Ecto neural progenitor cell (in vitro differentiated cells): Measurements from ENCODE around the gene PRICKLE4.
"Not testable (repeated sequence)": the region's sequence is repeated elsewhere in the genome, so short reads cannot be mapped to it uniquely, and the experiment has no call there.

Experiments used
- DNase-seq: peaks from one replicate; pipeline ENCODE4 v3.0.0-alpha.2; 2018; ENCODE audit warnings: low spot score

PRICKLE4 gene

DNA sequence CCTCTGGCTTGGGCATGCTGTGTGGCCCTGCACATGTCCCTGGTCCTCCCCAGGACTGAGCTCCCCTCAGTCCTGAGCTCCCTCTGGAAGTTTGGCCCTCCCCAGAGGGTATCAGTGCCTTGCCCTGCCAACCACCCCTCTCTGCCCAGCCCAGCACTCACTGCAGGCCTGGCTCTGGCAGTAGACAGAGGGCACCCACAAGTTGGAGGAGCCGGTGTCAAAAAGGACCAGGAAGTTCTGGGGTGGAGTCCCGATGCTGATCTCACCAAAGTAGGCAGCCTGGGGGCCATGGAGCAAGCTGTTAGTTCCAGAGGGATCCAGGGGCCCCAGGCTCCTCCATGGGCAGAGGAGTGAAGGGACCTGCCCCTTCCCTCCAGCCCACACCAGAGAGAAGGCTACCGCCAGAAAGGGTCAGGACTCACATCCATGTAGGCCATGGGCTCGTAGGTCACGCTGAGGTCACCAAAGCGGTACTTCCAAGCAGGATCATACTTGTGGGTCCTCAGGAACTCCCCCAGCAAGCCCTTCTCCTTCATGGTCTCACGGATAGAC is 36.3 kb upstream of the PRICKLE4 start:
- DNase-seq = no peak

DNA sequence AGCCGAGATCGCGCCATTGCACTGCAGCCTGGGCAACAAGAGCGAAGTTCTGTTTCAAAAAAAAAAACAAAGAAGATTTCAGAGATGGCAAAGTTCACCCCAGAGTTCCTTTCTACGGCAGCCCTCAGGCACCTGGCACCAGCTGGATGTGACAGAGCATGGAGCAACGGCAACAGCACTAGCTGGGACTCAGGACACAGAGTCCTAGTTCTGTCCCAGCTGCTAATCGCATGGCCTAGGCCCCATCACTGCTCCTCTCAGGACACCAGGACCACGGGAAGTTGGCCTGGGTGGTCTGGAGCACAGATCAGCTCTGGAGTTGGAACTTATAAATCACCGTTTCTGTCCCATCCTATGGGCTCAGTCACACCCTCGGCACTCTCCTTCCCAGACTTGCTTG is 34.5 kb upstream of the PRICKLE4 start:
- no peak for DNase-seq

DNA sequence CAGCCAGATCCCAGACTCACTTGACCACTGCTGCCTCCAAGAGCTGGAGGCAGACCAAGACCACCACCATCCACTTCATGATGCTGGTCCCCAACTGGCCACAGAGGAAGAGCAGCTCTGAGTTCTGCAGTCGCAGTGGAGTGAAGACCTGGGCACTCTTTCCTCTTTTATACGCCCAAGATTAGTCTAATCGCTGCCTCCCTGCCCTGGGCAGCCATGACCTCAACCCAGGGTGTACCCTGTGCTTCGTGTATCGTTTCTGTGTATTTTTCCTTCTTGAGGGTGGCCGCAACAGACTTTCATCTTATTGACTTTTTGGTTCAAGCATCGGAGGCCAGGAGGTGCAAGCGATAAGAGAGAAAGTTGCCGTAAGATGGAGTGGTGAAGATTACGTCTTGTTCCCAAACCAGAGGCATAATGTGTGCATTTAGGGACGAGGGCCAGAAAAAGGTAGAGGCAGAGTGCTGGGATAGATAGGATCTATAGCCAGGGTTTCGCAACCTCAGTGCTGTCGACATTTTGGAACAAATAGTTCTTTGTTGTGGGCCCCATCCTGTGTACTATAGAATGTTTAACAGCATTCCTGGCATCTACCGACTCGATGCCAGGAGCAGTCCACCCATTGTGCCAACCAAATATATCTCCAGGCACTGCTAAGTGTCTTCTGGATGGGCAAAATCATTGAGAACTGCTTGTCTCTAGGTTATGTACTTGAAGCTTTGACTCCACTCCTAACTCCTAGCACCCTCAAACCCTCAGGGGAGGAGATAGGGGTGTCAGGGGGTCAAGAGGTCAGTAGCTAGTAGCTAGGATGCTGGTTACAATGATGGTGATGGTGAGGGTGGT is 33.1 kb upstream of the PRICKLE4 start, which contains the start of gene PGC:
TSS of gene PGC (minus strand) at position 142 of the 846 bp plus-strand sequence. CDS start at position 79, 63 bp downstream.
- DNase-seq = no peak

DNA sequence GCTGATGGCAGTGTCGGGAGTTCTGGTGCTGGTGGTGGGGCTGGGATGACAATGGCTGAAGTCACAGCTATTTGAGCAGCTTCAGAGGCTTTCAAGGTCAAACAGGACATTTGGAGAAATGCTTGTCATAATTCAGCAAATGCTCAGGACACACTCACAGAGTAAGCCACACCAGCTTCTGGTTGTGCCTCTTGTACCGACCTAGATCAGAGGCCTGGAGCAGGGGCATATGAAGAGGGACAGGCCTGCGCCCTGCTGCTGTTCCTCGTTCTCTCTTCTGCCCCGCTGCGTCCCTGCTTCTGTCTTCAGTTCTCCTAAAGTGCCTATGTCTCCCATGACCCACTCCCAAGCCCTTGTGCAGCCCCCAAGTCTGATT is 32.5 kb upstream of the PRICKLE4 start:
- no peak for DNase-seq

DNA sequence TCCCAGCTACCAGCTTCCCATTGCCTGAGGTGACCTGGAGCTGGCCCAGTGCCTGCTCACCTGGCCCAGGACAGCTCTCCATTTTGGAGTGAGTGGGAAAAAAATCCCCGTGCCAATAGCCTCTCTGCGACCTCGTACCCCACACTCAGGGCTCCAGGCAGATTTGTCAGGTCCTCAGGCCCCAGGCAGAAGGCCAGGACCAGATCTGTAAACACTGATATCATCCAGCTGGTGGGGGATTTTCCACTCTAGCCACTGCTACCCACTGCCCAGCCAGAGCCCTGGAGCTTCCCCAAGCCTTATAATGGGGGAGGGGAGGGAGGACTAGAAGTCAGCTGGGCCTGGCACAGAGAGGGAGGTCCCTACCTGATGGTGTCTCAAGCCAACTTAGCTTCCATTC is 32.0 kb upstream of the PRICKLE4 start:
- no peak for DNase-seq

DNA sequence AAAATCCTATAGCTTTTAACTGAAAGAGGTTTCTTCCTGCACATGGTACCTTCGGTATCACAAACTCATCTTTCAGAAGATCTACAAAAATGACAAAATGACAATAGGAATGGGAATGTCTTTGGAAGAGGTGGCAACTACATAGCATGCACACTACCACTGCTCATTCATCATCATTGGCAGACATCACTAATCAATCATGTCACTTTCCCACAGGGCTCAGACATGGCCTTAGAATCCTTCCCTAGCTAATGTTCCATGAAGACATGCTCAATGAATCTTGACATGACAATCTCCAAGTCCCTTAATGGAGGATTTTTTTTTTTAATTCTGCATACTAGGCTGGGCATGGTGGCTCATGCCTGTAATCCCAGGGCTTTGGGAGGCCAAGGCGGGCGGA is 30.2 kb upstream of the PRICKLE4 start:
- DNase-seq = no peak

DNA sequence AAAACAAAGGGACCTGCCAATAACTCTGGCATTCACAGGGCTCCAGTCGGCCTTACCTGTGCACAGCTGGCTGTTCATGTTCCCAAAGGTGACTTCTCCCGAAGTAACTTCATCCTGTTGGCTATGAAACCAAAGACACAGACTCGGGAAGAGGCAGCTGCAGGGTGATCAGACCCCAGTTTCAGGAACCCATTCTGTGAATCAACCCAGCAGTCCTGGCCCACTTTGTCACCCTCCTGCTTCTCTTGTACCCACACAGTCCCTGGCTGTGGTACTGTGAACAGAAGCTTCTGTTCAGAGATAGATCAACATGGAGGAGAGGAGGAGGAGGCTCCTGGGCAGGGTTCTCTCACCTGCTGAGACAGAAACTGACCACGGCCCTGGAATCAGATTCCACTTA is 24.7 kb upstream of the PRICKLE4 start:
- no peak for DNase-seq

DNA sequence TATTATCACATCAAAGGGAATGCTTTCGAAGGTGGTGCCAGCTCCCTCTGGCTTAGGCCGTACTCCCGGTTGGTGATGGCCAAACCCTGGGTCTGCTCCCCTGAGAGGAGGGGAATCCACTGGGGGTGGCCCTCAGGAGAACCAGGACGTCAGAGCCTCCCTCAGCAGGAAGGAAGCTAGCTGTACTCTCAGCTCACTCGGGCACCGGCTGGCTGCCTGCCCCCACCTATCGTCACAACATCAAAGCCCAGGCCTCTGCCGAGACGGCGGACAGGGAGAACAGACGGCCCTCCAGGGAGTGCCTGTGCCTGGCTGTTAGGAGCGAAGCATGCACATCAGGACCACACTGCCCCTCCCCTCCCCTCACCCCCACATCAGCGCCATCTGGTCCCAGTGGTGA is 24.2 kb upstream of the PRICKLE4 start:
- DNase-seq = no peak

DNA sequence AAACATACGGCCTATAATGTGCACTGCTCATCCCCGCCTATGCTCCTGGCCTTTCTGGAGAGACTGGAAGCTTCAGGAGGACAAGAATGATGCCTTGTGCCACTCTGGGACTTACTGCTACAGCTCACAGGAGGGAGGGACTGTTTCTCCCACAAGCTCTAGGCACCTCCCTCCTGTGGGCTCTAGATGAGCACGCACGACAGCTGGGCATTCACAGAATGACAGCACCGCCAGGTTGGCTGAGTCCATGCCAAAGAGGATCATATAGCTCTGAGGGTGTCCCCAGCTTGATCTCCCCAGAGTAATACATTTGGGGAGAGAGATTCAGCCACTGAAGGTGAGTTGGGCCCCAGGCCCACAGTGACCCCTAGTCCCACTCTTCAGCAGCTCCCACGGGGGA is 23.3 kb upstream of the PRICKLE4 start:
- DNase-seq = no peak

DNA sequence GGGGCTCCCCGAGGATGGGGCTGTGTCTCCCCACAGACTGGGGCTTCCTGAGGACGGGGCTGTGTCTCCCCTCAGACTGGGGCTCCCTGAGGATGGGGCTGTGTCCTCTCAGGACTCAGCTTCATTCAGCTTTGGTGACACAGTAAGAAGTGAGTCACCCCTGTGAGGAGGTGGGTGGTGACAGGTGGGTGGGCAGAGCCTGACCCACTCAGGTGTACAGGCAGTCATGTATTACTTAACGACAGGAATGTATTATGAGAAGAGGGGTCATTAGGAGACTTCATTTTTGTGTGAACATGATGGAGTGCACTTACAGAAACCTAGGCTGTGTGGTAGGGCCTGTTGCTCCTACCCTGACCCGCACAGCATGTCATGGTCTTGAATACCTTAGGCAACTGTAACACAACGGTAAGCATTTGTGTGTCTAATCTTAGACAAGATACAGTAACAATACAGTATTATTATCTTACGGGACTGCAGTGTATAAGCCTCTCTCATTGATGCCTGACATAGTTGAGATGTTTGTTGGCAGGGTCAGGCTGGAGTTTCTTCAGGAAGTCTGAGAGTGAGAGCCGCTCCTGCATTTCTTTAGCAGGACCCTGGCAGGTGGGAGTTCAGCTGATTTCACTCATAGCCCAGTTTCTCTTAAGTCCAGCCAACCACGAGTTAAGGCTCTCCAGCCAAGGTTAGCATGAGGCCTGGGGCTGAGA is 22.5 kb upstream of the PRICKLE4 start:
- DNase-seq = no peak

DNA sequence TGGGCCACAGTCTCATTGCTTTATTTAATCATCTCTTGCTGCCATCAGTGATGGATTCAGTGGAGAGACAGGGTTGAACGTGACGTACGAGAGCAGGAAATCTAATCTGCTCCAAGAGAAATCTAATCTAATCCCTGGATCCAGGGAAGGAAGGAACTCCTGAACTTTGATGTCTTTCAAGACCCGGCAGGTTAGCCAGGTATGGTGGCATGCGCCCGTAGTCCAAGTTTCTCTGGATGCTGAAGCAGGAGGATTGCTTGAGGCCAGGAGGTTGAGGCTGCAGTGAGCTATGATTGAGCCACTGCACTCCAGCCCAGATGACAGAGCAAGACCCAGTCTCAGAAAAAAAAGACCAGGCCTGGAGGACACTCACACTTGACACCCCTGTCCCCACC is 21.9 kb upstream of the PRICKLE4 start:
- no peak for DNase-seq

DNA sequence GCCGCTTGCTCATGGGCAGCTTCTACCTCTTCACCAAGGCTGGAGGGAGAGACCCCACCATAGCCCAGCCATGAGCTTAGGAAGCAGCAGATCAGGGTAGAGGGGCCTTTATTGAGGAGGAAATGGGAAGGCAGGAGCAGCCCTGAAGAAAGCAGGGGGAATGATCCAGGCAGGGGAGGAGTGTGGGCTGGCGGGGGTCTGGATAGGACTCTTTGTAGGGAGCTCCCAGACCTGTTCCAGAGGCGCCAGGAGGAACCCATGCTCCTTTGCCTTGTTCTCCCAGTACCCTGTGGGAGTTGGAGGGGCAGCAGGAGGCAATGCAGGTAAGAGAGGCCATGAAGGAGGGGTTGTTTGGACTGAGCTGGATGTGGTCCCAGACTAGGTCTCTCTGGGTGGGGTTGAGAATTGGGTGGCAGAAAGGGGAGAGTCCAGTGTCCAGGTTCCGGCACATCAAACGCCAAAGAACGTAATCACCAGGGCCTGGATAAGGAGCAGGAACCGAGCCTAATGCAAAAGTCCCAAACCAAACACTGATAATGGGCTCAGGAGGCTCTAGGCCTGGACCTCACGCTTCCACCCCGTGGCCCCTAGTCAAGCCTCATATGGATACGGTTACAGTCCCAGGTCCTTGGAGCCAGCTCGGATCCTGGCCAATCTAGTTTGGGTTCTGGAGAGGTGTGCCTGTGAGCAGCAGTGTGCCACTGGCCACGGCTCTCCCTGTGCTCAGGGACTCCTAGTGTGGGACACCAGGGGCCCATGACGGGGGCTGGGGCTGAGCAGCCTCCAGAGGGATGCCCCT is 21.3 kb upstream of the PRICKLE4 start:
- DNase-seq = no peak

DNA sequence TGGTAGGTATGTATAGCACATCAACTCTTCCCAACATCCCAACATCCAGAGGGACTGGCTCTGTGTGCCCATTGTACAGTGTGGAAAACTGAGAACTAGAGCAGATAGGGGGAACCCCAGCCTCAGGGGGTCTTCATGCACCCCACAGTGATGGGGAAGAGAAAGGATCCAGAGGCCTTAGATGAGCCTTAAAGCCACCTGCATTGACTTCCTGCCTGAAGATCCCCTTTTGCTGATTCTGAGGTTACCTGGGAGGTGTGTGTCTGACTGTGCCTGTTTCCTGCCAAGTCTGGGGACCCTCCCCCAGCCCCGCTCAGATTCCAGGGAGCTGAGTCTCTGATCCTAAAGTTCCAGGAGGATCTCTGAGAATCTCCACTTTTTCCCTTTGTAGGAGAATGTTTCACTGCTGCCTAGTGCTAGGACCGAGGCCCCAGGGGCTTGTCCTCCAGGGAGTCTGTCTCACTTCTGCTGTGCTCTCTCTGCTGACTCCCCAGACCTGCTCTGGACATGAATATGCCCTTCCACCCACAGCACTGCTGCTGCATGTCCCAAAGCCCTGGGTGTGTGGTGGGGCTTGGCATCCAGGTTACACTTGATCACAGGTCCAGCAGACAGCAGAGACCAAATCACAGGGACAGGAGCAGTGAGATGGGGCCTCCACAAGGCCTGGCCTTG is 20.5 kb upstream of the PRICKLE4 start:
- no peak for DNase-seq

DNA sequence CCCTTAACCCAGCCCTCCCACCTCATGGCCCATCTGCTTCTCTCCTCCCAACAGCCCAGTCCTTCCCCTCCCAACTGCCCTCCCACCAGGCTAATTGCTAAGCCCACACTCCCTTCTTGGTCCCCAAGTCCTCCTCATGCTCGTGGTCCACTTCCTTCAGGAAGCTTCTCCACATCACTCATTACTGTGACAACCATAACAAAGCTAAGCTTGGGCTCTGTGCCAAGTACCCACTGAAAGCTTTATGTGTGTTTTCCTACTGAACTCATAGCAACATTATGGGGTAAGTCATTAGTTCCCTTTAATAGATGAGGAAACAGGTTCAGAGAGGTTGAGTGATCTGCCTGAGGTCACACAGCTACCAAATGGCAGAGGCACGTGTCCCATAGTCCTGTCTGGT is 17.1 kb upstream of the PRICKLE4 start:
- no peak for DNase-seq

DNA sequence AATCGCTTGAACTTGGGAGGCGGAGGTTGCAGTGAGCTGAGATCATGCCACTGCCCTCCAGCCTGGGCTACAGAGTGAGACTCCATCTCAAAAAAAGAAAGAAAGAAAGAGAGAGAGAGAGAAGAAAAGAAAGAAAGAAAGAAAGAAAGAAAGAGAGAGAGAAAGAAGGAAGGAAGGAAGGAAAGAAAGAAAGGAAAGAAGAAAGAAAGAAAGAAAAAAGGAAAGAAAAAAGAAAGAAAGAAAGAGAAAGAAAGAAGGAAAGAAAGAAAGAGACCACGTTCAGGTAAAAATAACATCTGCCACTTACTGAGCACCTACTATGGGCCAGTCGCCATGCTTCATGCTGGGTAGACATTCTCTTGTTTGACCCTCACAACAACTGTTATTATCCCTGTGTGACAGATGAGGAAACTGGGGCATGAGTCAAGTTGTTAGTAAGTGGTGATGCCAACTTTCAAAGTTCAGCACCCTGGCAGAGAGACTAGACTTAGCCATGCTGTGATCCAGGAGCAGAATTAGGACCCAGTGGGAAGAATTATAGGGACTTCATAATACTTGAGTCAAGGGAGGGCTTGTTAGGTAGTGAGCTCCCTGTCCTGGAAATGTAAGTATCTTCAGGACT is 14.4 kb upstream of the PRICKLE4 start:
- DNase-seq = not testable (repeated sequence)

DNA sequence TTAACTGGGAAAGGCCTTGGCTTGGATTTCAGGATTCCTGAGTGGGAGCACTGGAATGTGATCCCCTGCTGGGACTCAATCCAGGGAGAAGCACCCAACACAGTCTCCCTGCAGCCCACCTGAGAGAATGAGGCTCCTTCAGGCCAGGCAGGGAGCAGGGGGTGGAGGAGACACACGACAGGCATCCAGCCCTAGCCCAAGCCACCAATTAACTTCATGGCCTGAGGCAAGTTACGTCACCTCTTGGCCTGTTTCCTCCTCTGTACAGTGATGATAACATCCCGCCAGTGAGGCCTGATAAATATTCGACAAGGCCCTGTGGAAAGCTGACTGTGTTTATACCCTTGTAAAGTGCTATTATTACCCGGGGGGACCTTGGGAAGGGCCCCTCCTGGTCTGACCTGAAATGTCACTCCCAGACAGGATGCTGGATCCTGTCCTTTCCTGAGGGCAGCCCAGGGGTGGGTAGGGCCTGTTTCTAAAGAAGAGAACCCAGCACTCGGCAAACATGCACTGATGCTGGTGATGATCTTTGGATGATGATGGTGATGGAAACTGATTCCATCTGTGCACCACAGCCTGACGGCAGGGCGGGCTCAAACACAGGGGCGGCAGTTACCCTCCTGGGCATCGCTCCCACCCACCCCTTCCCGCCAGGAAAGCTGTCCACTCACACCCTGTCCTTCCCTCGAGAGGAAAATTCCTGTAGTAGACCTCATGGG is 13.3 kb upstream of the PRICKLE4 start:
- no peak for DNase-seq

DNA sequence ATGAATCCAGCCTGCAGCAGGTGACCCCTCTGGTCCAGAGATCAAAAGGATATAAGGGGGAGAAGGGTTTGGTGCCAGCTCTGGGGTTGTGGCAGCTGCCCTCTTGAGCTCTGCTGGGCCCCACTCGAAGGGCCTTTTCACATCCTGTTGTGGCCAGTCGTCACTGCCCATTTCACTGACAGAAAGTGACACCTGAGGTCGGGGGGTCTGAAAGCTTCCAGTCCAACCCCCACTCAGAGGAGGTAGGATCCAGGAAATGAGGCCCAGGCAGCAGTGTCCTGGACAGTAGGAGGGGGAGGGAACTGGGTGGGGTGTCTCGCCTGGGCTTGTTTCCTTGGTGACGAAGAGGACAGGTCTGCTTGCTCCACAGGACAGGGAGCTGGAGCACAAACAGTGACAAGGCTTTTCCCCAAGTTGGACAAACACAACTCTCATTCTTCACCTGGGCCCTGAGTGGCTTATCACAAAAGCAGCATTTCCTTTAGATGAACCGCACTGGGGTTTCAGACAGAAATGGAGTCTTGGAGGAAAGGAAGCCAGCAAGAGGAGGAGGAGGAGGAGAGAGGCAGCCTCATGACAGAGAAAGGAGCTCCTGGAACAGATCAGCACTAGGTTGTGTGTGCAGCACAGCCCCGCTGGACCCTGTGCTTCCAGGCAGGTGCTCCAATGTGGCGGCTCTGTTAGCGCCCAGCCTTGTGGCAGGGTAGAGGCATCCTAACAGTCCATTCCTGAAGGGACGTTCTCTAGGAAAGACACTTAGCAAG is 11.9 kb upstream of the PRICKLE4 start:
- DNase-seq = no peak

DNA sequence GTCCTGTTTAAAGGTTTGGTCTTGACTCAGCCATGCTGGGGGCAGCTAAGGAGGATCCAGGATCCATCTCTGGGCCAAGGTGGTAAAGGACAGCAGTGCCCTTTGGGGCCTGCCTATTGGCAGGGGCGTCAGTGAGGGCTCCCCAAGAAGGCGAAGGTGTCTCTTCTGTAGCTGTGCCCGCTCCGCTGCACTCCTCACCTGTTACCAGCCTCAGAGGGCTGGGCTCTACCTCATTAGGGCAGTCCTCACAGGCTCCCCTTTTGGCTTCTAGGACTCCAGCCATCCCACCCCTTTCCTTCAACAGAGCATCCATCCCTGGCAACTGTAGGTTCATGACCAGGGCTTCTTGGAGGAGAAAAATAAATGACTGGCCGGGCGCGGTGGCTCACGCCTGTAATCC is 11.2 kb upstream of the PRICKLE4 start:
- DNase-seq = no peak

DNA sequence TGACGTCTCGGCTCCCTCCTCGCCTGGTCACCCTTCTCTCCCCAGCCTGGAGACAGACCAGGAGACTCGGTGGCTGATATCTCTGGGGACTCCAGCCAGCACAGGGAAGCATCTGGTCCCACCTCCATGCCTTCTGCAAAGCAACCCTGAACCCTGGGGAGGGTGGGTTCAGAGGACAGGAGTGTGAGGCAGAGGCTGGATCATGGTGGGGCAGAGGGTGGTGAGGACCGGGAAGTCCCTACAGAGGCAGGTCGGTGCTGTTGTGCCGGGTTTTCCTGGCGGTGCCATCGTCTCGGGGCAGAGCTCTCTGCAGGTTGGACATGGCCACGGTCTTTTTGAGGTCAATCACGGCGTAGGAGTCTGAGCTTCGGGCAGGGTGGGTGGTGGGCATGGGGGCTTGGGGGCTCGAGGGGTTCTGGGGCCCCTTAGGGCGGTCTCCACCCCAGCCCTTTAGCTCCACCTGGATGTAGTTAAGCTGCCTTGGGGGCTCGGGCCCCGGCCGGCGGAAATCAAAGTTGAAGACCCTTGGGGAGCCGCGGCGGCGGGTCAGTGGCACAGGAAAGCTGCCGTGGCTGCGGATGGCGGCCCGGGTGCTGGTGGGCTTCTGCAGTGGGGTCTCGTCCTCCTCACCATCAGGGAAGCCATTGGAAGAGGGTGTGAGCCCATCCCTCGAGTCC is 10.1 kb upstream of the PRICKLE4 start:
- no peak for DNase-seq
